Stimulated activated CD4-positive, alpha-beta T cell treated with anti-CD3 and anti-CD28 coated beads, Interleukin-1b, Interleukin-23, amount 100 ng/mL, for 24 hours (primary cell): Measurements from ENCODE around the gene ALDH4A1.
"Not testable (repeated sequence)": the region's sequence is repeated elsewhere in the genome, so short reads cannot be mapped to it uniquely, and the experiment has no call there.

Experiments used
- DNase-seq, 4 experiments: peaks; one replicate each; pipeline ENCODE4 v3.0.0-alpha.2; 2020; ENCODE audit warnings: low read depth in 4 of 4, low spot score in 1 of 4

ALDH4A1 gene

GRCh38 chr1:18858070-18858688 is 44.2 kb downstream of the ALDH4A1 start:
- DNase-seq = no peak

- no peak for DNase-seq
Measured at GRCh38 chr1:18856435-18856834, 45.9 kb downstream of the ALDH4A1 start.

- no peak for DNase-seq
Measured at GRCh38 chr1:18855573-18855972, 46.8 kb downstream of the ALDH4A1 start.

- no peak for DNase-seq
Measured at GRCh38 chr1:18854331-18855025, 47.9 kb downstream of the ALDH4A1 start.

- DNase-seq = no peak
Measured at GRCh38 chr1:18852501-18852900, 49.9 kb downstream of the ALDH4A1 start.

- DNase-seq = no peak
Measured at GRCh38 chr1:18849261-18849711, 53.1 kb downstream of the ALDH4A1 start.

- DNase-seq = not testable (repeated sequence)
Measured at GRCh38 chr1:18847723-18848122, 54.6 kb downstream of the ALDH4A1 start.

GRCh38 chr1:18840145-18840544 is 62.2 kb downstream of the ALDH4A1 start:
- DNase-seq = no peak

GRCh38 chr1:18836654-18837053 is 65.7 kb downstream of the ALDH4A1 start:
- DNase-seq = no peak

- DNase-seq = not testable (repeated sequence)
Measured at GRCh38 chr1:18832319-18832718, 70.0 kb downstream of the ALDH4A1 start.

- DNase-seq = no peak
Measured at GRCh38 chr1:18831656-18832055, 70.7 kb downstream of the ALDH4A1 start.

GRCh38 chr1:18830596-18830995 is 71.8 kb downstream of the ALDH4A1 start:
- no peak for DNase-seq

- no peak for DNase-seq
Measured at GRCh38 chr1:18829671-18830070, 72.7 kb downstream of the ALDH4A1 start.

GRCh38 chr1:18828224-18828623 is 74.1 kb downstream of the ALDH4A1 start:
- no peak for DNase-seq

- no peak for DNase-seq
Measured at GRCh38 chr1:18823438-18823837, 78.9 kb downstream of the ALDH4A1 start.
